GM18505 (cell line): ENCODE results near the gene CAMK2A.

Experiments
- ATAC-seq: cut with Tn5 transposase; IDR thresholded peaks from one replicate; pipeline ENCODE4 v1.9.1; 2021; ENCODE audit not compliant: unreplicated experiment
- POLR2A ChIP-seq: IDR thresholded peaks from 4 replicates; pipeline ENCODE4 v1.6.1; 2011; ENCODE audit warnings: borderline replicate concordance; ENCODE audit not compliant: insufficient read depth, insufficient read length; ENCODE audit errors: extremely low read depth

The CAMK2A gene

DNA sequence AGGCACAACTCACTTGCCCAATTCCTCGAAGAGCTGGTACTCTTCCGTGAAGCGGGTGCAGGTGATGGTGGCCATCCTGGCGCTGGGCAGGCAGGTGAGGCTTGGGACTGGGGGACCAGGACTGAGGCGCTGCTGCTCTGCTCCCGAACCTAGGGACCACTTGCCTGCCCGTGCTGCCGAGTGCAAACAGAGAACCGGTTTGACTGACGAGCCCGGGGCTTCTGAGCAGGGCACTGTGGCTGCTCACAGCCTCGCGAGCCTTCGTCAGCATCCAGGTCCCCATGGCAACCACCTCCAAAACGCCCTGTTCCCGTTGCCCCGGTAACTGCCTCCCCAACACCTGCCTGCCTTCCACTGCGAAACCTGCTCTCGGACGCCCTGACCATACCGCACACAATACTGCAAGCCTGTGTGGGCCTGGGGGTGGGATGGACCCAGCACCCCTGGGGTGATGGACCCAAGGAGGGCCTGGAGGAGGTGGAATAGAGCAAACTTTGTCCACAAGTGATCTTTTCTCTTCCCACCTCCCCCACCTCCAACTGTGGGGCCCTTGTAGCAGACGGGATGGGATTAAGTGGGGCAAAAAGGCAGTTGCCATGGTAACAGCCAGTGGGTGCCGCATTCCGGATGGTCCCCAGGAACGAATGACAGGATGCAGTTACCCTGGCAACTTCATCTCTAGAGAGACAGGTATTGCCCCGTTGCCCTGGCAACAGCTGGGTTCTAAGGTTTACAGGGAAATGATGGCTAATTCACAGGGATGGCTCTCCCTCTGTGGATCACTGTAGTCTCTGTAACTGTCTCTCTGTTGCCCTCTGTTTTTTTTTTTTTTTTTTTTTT, at the start of gene CAMK2A:
Gene CAMK2A, minus strand, starts transcription at position 223 of the 840 bp plus-strand sequence. Its CDS starts 148 bp downstream, at position 75.
- no peak for ATAC-seq
- TF ChIP-seq POLR2A = no peak

DNA sequence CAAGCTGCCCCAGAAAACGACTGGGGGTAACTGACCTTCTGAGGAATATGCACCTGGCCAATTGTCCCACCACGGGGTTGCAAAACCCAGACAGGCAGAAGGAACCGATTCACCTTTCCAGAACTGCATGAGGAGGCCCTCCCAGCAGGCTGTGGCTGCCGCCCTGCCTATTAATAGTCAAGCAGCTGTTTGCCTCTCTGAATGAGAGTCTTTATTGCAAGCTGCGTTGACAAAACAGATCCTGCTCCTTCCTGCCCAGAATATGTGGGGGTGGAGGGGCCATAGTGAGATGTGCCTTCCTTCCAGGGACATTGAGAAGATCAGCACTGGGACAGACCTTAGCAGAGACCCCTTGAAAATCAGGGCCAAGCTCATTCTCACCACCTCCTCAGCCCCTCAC, 49.6 kb upstream of the CAMK2A start:
- no peak for TF ChIP-seq POLR2A
- ATAC-seq = no peak

DNA sequence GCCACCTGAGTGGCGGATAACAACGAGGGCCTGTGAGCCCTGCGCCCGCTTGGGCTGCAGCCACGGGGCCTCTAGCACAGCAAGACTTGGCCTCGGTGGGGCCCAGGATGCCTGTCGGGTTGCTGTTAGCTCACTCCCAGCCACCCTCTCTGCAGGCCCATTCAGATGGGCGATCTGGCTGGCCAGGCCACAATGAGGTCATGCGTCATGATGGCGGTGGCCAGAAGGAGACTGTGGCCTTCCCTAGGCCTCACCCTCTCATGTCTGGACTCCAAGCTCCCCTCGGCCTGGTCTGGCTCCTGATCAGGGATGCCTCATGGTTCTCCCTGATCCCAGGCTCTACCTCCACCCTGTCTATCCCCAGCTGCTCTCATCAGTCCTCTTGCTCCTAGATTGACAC, 49.0 kb upstream of the CAMK2A start:
- TF ChIP-seq POLR2A = no peak
- no peak for ATAC-seq

DNA sequence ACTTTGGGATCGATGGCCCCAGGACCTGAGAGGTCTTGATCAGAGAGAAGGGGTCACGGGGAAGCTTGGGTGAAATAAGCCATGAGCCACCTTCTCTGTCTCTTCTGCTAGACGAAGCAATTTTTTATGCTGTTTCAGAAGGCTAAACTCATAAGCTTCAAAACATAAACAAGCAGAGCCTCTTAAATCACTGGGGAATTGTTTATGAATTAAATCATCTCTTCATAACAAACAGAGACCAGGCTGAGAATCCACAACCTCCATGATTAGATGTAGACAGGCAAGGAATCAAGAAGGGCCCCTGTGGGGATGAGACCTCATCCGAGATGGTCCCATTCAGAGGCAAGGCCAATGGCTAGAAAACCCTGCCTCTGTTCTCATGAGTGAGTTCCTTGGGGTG, 46.2 kb upstream of the CAMK2A start:
- no peak for ATAC-seq
- TF ChIP-seq POLR2A = no peak

DNA sequence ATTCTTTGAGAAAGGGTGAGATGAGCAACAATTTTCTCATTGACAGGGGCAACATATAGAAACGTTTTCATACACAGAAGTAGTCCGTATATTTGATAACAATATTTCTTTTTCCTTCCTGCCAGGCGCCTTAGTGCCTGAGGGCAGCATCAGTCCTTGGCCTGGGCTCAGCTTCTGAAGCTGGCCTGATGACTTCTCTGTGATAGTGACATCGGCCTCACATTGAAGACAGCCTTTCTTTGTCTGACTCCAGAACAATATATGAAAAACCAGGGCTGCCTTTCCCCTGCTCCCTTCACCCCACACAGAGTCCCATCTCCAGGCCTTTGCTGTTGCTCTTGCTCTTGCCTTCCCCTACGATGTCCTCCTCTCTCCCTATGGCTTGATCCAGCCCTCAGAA, 43.8 kb upstream of the CAMK2A start:
- TF ChIP-seq POLR2A = no peak
- no peak for ATAC-seq

DNA sequence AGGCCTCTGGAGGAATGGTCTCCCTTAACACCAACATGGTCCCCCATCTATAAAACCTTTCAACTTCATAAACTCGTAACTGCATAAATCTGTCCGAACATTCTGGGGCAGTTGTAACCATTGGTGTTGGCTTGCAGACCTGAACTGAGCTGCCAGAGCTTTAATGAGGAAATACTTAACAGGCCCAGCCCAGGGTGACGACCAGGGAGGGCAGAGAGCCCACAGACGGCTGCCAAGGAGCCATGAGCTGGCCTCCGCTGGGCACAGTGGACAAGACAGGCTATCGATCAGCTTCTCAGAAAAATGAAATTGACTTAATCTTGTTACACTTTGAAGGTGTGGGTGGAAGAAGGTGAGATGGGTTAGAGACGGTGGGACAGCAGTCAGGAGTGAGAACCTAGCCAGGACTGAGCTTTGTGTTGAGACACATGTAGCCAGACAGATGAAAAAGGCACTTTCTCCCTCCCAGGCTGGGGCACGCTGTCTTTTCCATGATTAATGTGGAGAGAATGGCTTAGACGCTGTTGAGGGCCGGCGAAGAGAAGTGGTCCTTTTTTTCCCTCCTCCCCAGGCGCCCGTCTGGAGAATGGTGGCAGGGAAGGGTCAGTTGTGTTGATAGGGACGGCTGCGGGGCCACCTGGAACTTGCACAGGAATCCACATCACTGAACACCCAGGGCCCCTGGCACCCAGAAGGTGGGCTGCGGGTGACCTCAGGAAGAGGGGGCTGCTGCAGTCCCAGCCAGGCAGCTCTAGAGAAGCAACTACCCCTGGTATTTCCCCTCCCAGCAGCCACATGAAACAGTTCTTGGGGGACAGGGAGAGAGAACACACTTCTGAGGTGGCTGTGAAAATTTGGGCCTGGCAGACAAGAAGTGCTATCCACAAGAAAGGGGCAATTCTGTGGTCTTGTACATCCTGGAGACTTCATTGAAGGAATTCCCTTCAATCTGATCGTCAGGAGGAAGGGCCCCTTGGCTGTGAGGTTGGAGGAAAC, 40.6 kb upstream of the CAMK2A start:
- no peak for TF ChIP-seq POLR2A
- ATAC-seq = no peak

DNA sequence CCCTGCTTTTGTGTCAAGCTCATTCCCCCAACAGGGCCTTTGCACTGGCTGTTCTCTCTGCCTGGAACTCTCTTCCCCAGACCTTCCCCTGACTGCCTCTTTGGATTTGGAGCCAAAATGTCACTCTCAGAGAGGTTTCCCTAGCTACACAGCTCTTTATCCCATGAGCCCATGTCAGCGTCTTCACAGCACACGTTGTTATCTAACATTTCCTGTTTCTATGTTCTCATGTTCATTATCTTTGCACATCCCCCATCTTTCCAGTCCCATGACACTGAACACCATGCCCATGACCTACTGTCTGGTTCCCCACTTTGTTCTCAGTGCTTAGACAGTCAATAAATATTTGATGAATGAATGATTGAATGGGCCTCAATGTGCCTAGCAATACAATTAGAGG, 39.5 kb upstream of the CAMK2A start:
- no peak for TF ChIP-seq POLR2A
- ATAC-seq = no peak

DNA sequence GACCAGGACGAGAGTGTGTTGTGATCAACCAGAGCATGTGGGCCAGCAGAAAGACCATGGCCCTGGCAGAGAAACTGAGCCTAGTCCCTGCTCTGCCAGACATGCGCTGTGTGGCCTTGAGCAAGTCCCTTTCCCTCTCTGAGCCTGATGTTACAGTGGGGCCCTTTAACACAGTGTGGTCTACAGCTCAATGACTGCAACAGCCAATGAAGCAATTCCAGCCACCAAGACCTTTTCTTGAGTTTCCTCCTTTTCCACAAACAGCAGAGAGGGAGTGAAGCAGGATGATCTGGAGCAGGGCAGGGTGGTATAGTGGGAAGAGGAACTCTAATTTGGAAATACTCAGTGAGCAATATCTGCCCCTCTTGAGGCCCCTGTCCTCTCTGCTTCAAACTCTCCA, 38.9 kb upstream of the CAMK2A start:
- no peak for TF ChIP-seq POLR2A
- ATAC-seq = no peak

DNA sequence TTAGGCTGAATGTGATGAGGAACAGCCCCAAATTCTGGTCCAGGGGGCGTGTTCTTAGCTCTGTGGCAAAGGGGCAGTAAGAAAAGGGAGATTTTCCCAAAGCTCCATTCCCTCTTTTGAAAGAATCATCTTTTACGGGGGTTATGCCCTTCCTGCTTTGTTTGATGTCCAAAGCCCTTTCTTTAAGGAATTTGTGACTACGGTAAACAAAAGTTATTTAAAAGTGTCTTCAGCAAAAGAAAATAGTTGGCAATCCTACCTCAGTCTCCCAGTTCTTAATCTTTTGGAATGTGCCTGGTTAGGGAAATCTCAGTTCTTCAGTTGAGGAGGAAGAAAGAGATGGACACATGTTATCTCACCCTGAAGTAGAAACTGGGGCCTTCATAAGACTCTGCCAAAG, 37.6 kb upstream of the CAMK2A start:
- no peak for ATAC-seq
- TF ChIP-seq POLR2A = no peak

DNA sequence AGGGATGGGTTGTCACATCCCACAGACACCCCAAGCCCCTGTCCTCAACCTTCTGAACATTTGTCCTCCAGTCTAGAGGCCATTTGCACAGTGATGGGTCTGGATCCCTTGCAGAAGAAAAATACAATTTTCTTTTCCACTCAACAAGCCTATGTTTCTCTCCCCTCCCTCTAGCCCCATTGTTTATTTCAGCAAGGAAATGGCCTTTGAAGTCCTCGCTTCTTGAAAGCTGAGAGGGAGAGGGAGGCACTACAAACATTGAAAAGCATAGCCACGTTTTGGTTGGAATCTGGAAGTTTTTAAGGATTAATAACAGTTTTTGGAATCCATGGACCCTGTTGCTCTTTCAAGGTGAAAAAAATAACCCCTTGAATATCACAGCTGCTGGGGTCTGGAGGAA, 37.1 kb upstream of the CAMK2A start:
- no peak for TF ChIP-seq POLR2A

DNA sequence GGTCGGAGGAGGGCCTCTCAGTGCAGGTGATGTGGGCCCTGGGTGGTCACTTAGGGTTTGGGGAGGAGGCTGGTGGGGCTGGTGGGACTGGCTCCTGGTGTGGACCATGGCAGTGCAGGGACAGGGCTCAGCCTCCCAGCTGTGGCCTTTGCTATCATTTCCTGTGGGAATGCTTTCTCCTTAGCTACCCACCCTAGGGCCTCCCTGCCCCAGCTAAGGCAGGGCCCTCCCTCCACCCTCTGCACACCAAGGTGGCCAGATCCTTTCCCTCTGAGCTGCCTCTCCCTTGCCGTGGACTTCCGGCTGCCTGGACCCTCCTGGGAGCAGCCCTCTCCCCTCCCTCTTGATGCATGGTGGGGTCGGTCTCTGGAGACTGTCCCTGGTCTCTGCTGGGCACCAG, 35.9 kb upstream of the CAMK2A start:
- no peak for TF ChIP-seq POLR2A
- no peak for ATAC-seq

More for the DNA sequence above, 37.1 kb upstream of the CAMK2A start:
- ATAC-seq = no peak

DNA sequence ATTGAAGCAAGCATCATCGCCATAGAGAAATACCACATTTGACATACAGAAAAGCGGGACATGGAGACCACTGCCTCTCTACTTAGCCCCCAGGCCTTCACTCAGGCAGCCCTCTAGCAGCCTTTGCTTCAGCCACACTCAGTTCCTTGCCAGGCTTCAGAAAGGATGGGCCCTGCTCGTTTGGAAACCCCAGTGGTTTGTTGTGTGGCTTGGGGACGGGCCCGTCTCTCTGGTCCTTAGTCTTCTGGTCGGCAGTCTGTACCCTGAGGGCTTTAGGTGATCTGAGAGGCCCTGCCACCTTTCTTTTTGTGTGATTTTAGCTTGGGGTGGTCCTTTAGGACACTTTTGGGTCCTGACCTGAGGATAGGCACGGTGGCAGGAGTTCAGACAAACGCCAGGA, 34.2 kb upstream of the CAMK2A start:
- TF ChIP-seq POLR2A = no peak
- ATAC-seq = no peak

DNA sequence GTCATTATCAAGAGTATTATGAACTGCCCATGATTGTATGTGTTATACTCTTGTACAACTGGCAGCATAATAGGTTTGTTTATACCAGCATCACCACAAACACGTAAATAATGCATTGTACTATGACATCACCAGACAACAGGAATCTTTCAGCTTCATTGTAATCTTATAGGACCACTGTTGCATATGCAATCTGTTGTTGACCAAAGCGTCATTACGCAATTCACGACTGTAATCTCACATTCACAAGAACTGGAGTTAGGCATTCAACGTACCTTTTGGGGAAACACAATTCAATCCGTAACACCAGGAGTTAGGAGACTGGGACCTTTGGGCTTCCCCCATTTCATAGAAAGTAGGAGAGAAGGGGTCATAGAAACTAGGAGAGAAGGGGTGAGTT, 33.5 kb upstream of the CAMK2A start:
- TF ChIP-seq POLR2A = no peak
- ATAC-seq = no peak
